ENCODE results near the gene CFAP77. TPM values are rescaled to one million over a fixed set of nuclear protein-coding genes. Genes with fewer than 3 reads are reported as not detected.
"Not testable (repeated sequence)": the region's sequence is repeated elsewhere in the genome, so short reads cannot be mapped to it uniquely, and the experiment has no call there.

CFAP77 gene
- total RNA-seq, 2 donors from 2014 or later, result 3.3 to 8.6 TPM

- no peak for DNase-seq (ENCODE audit: low spot score)
- peak overlapping the region in 1 of 2 donors; percentile 56 for H3K27ac ChIP-seq
- H3K4me1 ChIP-seq, result peaks cover 0 to 27% of the 10 kb centered on the region in 2 donors
- H3K9me3 ChIP-seq, result no peaks in the 10 kb centered on the region
- no peaks in the 10 kb centered on the region for H3K27me3 ChIP-seq
- H3K36me3 ChIP-seq, result no peaks in the 10 kb centered on the region
- no peak for TF ChIP-seq CTCF (IDR thresholded peaks at IDR 0.05)
- H3K4me3 ChIP-seq, result no peak overlapping the region
Measured at GRCh38 chr9:132560616-132561202, 150.7 kb downstream of the CFAP77 start.

GRCh38 chr9:132562306-132562573 is 152.2 kb downstream of the CFAP77 start:
- DNase-seq (ENCODE audit: low spot score), result no peak
- H3K27ac ChIP-seq, result no peak overlapping the region
- peaks cover 0 to 27% of the 10 kb centered on the region in 2 donors for H3K4me1 ChIP-seq
- no peak overlapping the region for H3K4me3 ChIP-seq
- TF ChIP-seq CTCF (IDR thresholded peaks at IDR 0.05), result no peak
- no peaks in the 10 kb centered on the region for H3K27me3 ChIP-seq
- no peaks in the 10 kb centered on the region for H3K36me3 ChIP-seq
- no peaks in the 10 kb centered on the region for H3K9me3 ChIP-seq

- no peak for TF ChIP-seq CTCF (IDR thresholded peaks at IDR 0.05)
- no peak for DNase-seq (ENCODE audit: low spot score)
- no peaks in the 10 kb centered on the region for H3K27me3 ChIP-seq
- H3K4me3 ChIP-seq, result no peak overlapping the region
- peaks cover 0 to 27% of the 10 kb centered on the region in 2 donors for H3K4me1 ChIP-seq
- no peak overlapping the region for H3K27ac ChIP-seq
- H3K36me3 ChIP-seq, result no peaks in the 10 kb centered on the region
- H3K9me3 ChIP-seq, result no peaks in the 10 kb centered on the region
Measured at GRCh38 chr9:132564526-132564925, 154.5 kb downstream of the CFAP77 start.

GRCh38 chr9:132568787-132569186 is 158.8 kb downstream of the CFAP77 start:
- H3K4me3 ChIP-seq; H3K36me3 ChIP-seq; DNase-seq (ENCODE audit: low spot score); H3K27ac ChIP-seq; H3K9me3 ChIP-seq; H3K4me1 ChIP-seq; H3K27me3 ChIP-seq: not testable (repeated sequence)

- Histone ChIP-seq H3K4me1 (no peaks in the 10 kb centered on the region), H3K27me3 (no peaks in the 10 kb centered on the region), H3K36me3 (no peaks in the 10 kb centered on the region), H3K4me3 (no peak overlapping the region), H3K27ac (no peak overlapping the region), H3K9me3 (no peaks in the 10 kb centered on the region)
- no peak for TF ChIP-seq CTCF (IDR thresholded peaks at IDR 0.05)
- DNase-seq (ENCODE audit: low spot score), result no peak
Measured at GRCh38 chr9:132571806-132572600, 162.0 kb downstream of the CFAP77 start.

GRCh38 chr9:132572921-132573320 is 162.9 kb downstream of the CFAP77 start:
- H3K9me3 ChIP-seq, result no peaks in the 10 kb centered on the region
- H3K36me3 ChIP-seq, result no peaks in the 10 kb centered on the region
- H3K4me3 ChIP-seq, result no peak overlapping the region
- no peak for DNase-seq (ENCODE audit: low spot score)
- no peaks in the 10 kb centered on the region for H3K4me1 ChIP-seq
- no peaks in the 10 kb centered on the region for H3K27me3 ChIP-seq
- no peak overlapping the region for H3K27ac ChIP-seq
- no peak for TF ChIP-seq CTCF (IDR thresholded peaks at IDR 0.05)
